Memory B cell (primary cell): ENCODE results near the gene LITAF.

Experiments
- ATAC-seq: fragments of 150-1000 bp; cut with Tn5 transposase; 2 replicates; pipeline ENCODE4 v1.10.0; 2021; ENCODE audit warnings: low read depth, mild to moderate bottlenecking, moderate library complexity
- DNase-seq, 2 donors: peaks; one replicate each; pipeline ENCODE4 v3.0.0; 2022; ENCODE audit warnings: low spot score in 2 of 2
- H3K27ac Mint-ChIP-seq: one replicate; pipeline ENCODE4 v1.8.0; 2022; ENCODE audit warnings: mild to moderate bottlenecking, moderate library complexity, mixed read lengths
- H3K27me3 Mint-ChIP-seq: one replicate; pipeline ENCODE4 v1.8.0; 2022; ENCODE audit warnings: mixed read lengths
- H3K36me3 Mint-ChIP-seq: one replicate; pipeline ENCODE4 v1.8.0; 2022; ENCODE audit warnings: mild to moderate bottlenecking, mixed read lengths
- H3K4me1 Mint-ChIP-seq: one replicate; pipeline ENCODE4 v1.8.0; 2022; ENCODE audit warnings: mixed read lengths
- H3K4me3 Mint-ChIP-seq: one replicate; pipeline ENCODE4 v1.8.0; 2022; ENCODE audit warnings: mild to moderate bottlenecking, moderate library complexity, mixed read lengths
- H3K9me3 Mint-ChIP-seq: one replicate; pipeline ENCODE4 v1.8.0; 2022; ENCODE audit warnings: mixed read lengths

The LITAF gene

GRCh38 chr16:11626657-11627291 lies 40.1 kb upstream of the LITAF start:
- Mint-ChIP-seq H3K27ac (no peak overlapping the region), H3K36me3 (no peaks in the 10 kb centered on the region), H3K27me3 (no peaks in the 10 kb centered on the region), H3K4me3 (no peak overlapping the region), H3K4me1 (peaks cover 27% of the 10 kb centered on the region), H3K9me3 (no peaks in the 10 kb centered on the region)
- ATAC-seq (no peak), DNase-seq (no peak)

DNA sequence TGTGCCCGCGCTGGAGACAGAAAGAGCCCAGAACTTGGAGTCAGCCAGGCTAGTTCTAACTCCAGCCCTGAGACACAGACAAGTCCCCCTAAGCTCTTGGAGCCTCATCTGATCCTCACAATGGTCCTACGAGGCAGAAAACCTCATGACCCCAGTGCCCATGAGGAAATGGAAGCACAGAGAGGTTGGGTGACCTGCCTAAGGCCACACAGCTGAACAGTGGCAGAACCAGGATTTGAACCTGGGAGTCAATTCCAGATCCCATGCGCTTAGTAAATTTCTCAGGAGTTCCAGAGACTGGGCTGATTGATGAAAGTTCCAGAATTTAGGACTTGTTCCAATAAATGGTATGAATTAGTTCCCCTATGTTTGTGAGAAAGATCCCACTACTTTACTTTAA lies 39.0 kb upstream of the LITAF start:
- no peaks in the 10 kb centered on the region for H3K27me3 Mint-ChIP-seq
- H3K27ac Mint-ChIP-seq: no peak overlapping the region
- ATAC-seq (no peak), DNase-seq (no peak)
- H3K36me3 Mint-ChIP-seq: no peaks in the 10 kb centered on the region
- no peaks in the 10 kb centered on the region for H3K9me3 Mint-ChIP-seq
- peaks cover 32% of the 10 kb centered on the region for H3K4me1 Mint-ChIP-seq
- H3K4me3 Mint-ChIP-seq: no peak overlapping the region

- Mint-ChIP-seq H3K4me1 (peaks cover 35% of the 10 kb centered on the region), H3K27ac (peak overlapping the region; percentile 75), H3K4me3 (no peak overlapping the region), H3K9me3 (peaks cover 2% of the 10 kb centered on the region), H3K36me3 (no peaks in the 10 kb centered on the region), H3K27me3 (no peaks in the 10 kb centered on the region)
- DNase-seq (no peak), ATAC-seq (no peak)
These were observed 38.2 kb upstream of the LITAF start for GRCh38 chr16:11624636-11625607.

DNA sequence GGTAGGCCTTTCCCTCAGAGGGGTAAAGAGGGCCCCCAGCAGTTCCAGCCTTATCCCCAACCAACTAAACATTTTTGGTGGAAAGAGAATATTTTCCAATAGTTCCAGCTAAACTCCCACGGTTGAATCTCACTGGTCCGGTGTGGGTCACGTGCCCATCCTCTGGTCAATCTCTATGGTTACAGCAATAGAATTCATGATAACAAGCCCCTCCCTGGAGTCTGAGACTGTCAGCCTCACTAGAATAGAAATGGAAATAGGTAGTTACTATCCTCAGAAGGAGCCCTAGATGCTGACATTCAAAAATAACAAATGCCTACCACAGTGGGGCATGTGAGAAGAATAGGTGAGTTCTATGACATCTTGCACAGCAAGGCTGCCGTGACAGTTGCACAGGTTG lies 37.5 kb upstream of the LITAF start:
- ATAC-seq (no peak), DNase-seq (no peak)
- no peak overlapping the region for H3K4me3 Mint-ChIP-seq
- H3K9me3 Mint-ChIP-seq: peaks cover 2% of the 10 kb centered on the region
- H3K27ac Mint-ChIP-seq: peak overlapping the region; percentile 75
- H3K36me3 Mint-ChIP-seq: no peaks in the 10 kb centered on the region
- peaks cover 37% of the 10 kb centered on the region for H3K4me1 Mint-ChIP-seq
- H3K27me3 Mint-ChIP-seq: no peaks in the 10 kb centered on the region

- H3K27ac Mint-ChIP-seq: peak overlapping the region; percentile 83
- H3K36me3 Mint-ChIP-seq: no peaks in the 10 kb centered on the region
- DNase-seq: no peak
- peak; percentile 63 for ATAC-seq
- H3K9me3 Mint-ChIP-seq: peaks cover 2% of the 10 kb centered on the region
- H3K4me3 Mint-ChIP-seq: peak overlapping the region; percentile 73
- H3K27me3 Mint-ChIP-seq: no peaks in the 10 kb centered on the region
- H3K4me1 Mint-ChIP-seq: peaks cover 38% of the 10 kb centered on the region
These were observed 35.4 kb upstream of the LITAF start for GRCh38 chr16:11621920-11622651.

DNA sequence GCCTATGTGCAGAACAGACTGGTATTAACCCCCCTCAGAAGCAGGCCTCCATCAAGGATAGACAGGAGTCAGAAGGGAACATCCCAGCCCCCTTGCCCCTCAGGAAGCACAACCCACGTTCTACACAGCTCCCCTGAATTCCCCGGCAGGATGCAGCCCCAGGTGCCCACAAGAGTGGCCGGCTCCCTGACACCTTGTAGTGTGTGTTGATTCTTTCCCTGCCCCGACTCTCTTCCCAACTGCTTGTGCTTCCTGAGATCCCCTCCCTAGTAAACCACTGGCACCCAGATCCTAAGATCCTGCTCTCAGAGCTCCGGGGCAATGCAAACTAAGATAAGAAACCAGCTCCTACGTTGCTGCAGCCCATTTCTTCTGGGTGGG lies 34.8 kb upstream of the LITAF start:
- Mint-ChIP-seq H3K27ac (peak overlapping the region; percentile 83), H3K27me3 (no peaks in the 10 kb centered on the region), H3K9me3 (peaks cover 2% of the 10 kb centered on the region), H3K4me3 (peak overlapping the region; percentile 73), H3K4me1 (peaks cover 38% of the 10 kb centered on the region), H3K36me3 (no peaks in the 10 kb centered on the region)
- ATAC-seq: no peak
- DNase-seq: no peak

DNA sequence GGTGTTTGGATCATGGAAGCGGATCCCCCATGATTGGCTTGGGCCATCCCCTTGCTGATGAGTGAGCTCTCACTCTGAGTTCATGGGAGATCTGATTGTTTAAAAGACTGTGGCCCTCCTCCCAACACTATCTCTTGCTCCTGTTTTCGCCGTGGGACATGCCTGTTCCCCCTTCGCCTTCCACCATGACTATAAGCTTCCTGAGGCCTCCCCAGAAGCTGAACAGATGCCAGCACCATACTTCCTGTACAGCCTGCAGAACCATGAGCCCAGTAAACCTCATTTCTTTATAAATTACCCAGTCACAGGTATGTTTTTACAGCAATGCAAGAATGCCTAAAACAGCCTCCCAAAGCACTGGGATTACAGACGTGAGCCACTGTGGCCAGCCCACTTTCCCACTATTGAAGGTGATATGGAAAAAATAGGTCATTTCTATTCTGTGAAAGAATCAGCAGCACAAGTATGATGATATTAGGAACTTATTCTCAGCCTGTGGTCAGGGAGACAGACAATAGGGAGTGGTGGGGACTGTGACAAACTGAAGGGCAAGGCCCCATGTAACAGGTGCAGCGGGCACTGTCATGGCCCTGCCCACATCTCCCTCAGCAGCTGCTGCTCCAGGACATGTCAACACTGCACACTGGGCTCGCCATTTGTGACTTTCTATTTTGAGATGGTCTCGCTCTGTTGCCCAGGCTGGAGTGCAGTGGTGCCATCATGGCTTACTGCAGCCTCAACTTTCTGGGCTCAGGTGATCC lies 33.7 kb upstream of the LITAF start:
- peaks cover 38% of the 10 kb centered on the region for H3K4me1 Mint-ChIP-seq
- ATAC-seq: no peak
- H3K9me3 Mint-ChIP-seq: peaks cover 2% of the 10 kb centered on the region
- no peak overlapping the region for H3K4me3 Mint-ChIP-seq
- peak overlapping the region; percentile 81 for H3K27ac Mint-ChIP-seq
- H3K36me3 Mint-ChIP-seq: no peaks in the 10 kb centered on the region
- DNase-seq: no peak
- no peaks in the 10 kb centered on the region for H3K27me3 Mint-ChIP-seq

DNA sequence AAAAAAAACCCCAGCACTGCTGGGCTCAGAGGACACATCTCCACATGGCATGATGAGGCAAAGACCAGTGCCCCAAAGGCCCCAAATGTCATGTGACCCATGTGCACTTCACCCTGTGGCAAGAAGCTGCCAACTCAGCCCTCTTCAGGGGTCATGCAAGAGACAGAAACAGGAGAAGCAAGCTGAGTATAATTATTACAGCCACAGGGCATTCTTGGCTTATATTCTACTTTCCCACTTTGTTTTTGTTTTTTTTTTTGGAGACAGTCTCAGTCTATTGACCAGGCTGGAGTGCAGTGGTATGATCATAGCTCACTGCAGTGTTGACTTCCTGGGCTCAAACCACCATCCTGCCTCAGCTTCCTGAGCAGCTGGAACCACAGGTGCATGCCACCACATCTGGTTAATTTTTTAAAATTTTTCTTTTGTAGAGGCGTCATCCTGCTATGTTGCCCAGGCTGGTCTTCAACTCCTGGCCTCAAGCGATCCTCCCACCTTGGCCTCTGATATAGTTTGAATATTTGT lies 32.7 kb upstream of the LITAF start:
- H3K36me3 Mint-ChIP-seq: no peaks in the 10 kb centered on the region
- peak overlapping the region; percentile 81 for H3K27ac Mint-ChIP-seq
- H3K4me1 Mint-ChIP-seq: peaks cover 36% of the 10 kb centered on the region

GRCh38 chr16:11618107-11618717 lies 31.5 kb upstream of the LITAF start:
- ATAC-seq: no peak
- Mint-ChIP-seq H3K36me3 (no peaks in the 10 kb centered on the region), H3K4me1 (peaks cover 41% of the 10 kb centered on the region), H3K27me3 (no peaks in the 10 kb centered on the region), H3K4me3 (no peak overlapping the region), H3K27ac (no peak overlapping the region), H3K9me3 (peaks cover 2% of the 10 kb centered on the region)
- DNase-seq: no peak

More for the DNA sequence above, 32.7 kb upstream of the LITAF start:
- Mint-ChIP-seq H3K9me3 (peaks cover 2% of the 10 kb centered on the region), H3K27me3 (no peaks in the 10 kb centered on the region), H3K4me3 (peak overlapping the region; percentile 30)
- peak; percentile 77 for ATAC-seq
- no peak for DNase-seq

DNA sequence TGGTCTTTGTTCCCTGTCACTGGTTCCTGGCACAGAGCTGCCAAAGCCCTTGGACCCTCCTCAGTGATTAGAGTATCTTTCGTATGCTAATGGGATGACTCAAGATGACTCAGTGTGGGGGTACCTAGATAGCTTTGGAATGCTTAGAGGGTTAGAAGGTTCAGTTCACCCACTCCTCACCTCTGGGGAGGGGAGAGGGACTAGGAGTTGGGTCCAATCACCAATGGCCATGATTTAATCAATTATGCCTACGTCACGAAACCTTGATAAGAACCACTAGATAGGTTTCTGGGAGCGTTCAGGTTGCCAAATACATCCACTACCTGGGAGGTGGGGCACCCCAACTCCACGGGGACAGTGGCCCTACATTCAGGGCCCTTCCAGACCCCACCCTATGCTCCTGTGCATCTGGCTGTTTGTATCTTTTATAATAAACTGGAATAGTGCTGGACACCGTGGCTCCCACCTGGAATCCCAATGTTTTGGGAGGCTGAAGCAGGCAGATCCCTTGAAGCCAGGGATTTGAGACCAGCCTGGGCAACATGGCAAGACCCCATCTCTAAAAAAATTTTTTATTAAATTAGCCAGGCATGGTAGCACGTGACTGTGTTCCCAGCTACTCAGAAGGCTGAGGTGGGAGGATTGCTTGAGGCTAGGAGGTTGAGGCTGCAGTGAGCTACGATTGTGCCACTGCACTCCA lies 29.2 kb upstream of the LITAF start:
- H3K4me3 Mint-ChIP-seq: no peak overlapping the region
- no peak for DNase-seq
- H3K27ac Mint-ChIP-seq: no peak overlapping the region
- H3K36me3 Mint-ChIP-seq: no peaks in the 10 kb centered on the region
- H3K9me3 Mint-ChIP-seq: peaks cover 2% of the 10 kb centered on the region
- H3K4me1 Mint-ChIP-seq: peaks cover 39% of the 10 kb centered on the region
- H3K27me3 Mint-ChIP-seq: no peaks in the 10 kb centered on the region
- no peak for ATAC-seq

DNA sequence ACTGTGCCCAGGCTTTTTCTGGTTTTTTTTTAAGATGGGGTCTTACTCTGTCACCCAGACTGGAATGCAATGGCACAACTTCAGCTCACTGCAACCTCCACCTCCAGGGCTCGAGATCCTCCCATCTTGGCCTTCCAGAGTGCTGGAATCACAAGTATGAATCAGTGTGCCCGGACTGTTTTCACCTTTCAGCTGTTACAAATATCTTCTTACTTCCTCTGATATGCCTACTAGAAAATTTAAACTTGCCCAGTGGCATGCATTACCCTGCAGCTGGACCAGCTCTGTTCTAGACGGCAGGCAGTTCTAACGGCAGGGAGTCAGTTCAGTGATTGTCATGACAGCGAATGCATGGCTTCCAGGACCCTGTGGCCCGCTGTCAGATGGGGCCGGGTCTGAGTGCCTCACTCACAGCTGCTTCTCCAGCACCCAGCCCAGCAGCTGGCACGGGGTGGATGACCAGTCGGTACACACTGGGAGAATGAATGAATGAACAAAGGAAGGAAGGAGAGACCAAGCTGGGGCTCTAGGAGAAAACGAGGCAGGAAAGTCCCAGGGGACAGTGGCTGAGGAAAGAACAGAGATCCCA lies 28.0 kb upstream of the LITAF start:
- Mint-ChIP-seq H3K27me3 (no peaks in the 10 kb centered on the region), H3K4me1 (peaks cover 37% of the 10 kb centered on the region), H3K9me3 (no peaks in the 10 kb centered on the region), H3K36me3 (no peaks in the 10 kb centered on the region), H3K27ac (peak overlapping the region; percentile 92), H3K4me3 (no peak overlapping the region)
- no peak for DNase-seq
- no peak for ATAC-seq
